Erythroblast (primary cell): ENCODE data around the gene MUC16.

Experiments used
- GATA1 ChIP-seq: IDR thresholded peaks from 2 replicates; pipeline ENCODE4 v1.6.1; 2011; ENCODE audit warnings: low read depth, mild to moderate bottlenecking, control low read depth, low read length, moderate library complexity
- POLR2A ChIP-seq: IDR thresholded peaks from 2 replicates; pipeline ENCODE4 v1.6.1; 2011; ENCODE audit warnings: mild to moderate bottlenecking, low read length

- no peak for TF ChIP-seq POLR2A
- no peak for TF ChIP-seq GATA1
These were observed 36.5 kb upstream of the MUC16 start for GRCh38 chr19:9046694-9047093.
